ENCODE measurements around the gene WDR33.
"Not testable (repeated sequence)": the region's sequence is repeated elsewhere in the genome, so short reads cannot be mapped to it uniquely, and the experiment has no call there.

WDR33 gene

GRCh38 chr2:127805491-127805890 lies 5.5 kb downstream of the WDR33 start:
- no peaks in the 10 kb centered on the region for H3K9me3 ChIP-seq (ENCODE audit: severe bottlenecking)
- H3K36me3 ChIP-seq, result peaks cover 15% of the 10 kb centered on the region
- no peak overlapping the region for H3K27ac ChIP-seq
- TF ChIP-seq, protein P1, sequence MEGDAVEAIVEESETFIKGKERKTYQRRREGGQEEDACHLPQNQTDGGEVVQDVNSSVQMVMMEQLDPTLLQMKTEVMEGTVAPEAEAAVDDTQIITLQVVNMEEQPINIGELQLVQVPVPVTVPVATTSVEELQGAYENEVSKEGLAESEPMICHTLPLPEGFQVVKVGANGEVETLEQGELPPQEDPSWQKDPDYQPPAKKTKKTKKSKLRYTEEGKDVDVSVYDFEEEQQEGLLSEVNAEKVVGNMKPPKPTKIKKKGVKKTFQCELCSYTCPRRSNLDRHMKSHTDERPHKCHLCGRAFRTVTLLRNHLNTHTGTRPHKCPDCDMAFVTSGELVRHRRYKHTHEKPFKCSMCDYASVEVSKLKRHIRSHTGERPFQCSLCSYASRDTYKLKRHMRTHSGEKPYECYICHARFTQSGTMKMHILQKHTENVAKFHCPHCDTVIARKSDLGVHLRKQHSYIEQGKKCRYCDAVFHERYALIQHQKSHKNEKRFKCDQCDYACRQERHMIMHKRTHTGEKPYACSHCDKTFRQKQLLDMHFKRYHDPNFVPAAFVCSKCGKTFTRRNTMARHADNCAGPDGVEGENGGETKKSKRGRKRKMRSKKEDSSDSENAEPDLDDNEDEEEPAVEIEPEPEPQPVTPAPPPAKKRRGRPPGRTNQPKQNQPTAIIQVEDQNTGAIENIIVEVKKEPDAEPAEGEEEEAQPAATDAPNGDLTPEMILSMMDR (IDR thresholded peaks at IDR 0.05; ENCODE audit: low read depth, low read length), result no peak
- no peak overlapping the region for H3K4me3 ChIP-seq (ENCODE audit: low read depth, low read length)
- H3K27me3 ChIP-seq (ENCODE audit: insufficient read depth, low read depth, severe bottlenecking), result no peaks in the 10 kb centered on the region
- DNase-seq, result no peak

DNA sequence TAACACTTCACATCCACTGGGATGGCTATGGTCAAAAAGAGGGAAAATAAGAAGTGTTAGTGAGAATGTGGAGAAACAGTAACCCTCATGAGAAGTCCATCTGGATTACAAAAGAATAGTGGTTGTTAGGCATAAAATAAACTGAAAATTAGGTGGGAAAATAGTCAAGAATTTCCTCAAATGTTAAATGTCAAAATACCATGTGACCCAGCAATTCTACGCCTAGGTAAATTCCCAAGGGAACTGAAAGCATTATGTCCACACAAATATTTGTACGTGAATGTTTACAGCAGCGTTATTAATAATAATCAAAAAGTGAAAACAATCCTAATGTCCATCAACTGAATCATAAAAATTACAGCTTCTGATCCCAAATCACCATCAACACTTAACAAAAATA lies 11.0 kb downstream of the WDR33 start:
- Histone ChIP-seq H3K9me3 (ENCODE audit: severe bottlenecking) (no peaks in the 10 kb centered on the region), H3K4me3 (ENCODE audit: low read depth, low read length) (no peak overlapping the region), H3K27me3 (ENCODE audit: insufficient read depth, low read depth, severe bottlenecking) (no peaks in the 10 kb centered on the region), H3K27ac (no peak overlapping the region), H3K36me3 (peaks cover 24% of the 10 kb centered on the region)
- no peak for DNase-seq
- TF ChIP-seq, protein P1 (IDR thresholded peaks at IDR 0.05; ENCODE audit: low read depth, low read length), result no peak

GRCh38 chr2:127796389-127796788 lies 14.6 kb downstream of the WDR33 start:
- Histone ChIP-seq H3K36me3 (peaks cover 28% of the 10 kb centered on the region), H3K27ac (no peak overlapping the region), H3K9me3 (ENCODE audit: severe bottlenecking) (no peaks in the 10 kb centered on the region), H3K27me3 (ENCODE audit: insufficient read depth, low read depth, severe bottlenecking) (no peaks in the 10 kb centered on the region), H3K4me3 (ENCODE audit: low read depth, low read length) (no peak overlapping the region)
- no peak for DNase-seq
- TF ChIP-seq, protein P1 (IDR thresholded peaks at IDR 0.05; ENCODE audit: low read depth, low read length), result no peak

GRCh38 chr2:127794901-127795300 lies 16.1 kb downstream of the WDR33 start:
- DNase-seq; H3K4me3 ChIP-seq (ENCODE audit: low read depth, low read length); H3K9me3 ChIP-seq (ENCODE audit: severe bottlenecking); H3K27me3 ChIP-seq (ENCODE audit: insufficient read depth, low read depth, severe bottlenecking); H3K27ac ChIP-seq: not testable (repeated sequence)
- peaks cover 30% of the 10 kb centered on the region for H3K36me3 ChIP-seq

DNA sequence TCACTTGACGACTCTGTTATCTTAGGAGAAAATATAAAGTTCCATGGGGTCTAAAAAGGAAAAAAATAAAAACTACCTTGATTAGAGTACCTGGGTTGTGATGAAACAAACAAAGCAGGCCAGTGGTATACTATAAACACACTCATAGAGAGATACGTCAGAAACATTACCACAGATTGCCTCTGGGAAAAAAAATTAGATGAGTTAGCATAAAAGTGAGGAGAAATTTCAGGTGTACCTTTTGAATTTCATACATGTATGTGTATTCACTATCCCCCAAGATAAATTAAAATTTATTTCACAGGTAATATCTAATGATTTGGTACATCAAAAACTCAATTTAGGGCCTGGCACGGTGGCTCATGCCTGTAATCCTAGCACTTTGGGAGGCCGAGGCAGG lies 18.2 kb downstream of the WDR33 start:
- Histone ChIP-seq H3K4me3 (ENCODE audit: low read depth, low read length) (no peak overlapping the region), H3K36me3 (peaks cover 28% of the 10 kb centered on the region)

DNA sequence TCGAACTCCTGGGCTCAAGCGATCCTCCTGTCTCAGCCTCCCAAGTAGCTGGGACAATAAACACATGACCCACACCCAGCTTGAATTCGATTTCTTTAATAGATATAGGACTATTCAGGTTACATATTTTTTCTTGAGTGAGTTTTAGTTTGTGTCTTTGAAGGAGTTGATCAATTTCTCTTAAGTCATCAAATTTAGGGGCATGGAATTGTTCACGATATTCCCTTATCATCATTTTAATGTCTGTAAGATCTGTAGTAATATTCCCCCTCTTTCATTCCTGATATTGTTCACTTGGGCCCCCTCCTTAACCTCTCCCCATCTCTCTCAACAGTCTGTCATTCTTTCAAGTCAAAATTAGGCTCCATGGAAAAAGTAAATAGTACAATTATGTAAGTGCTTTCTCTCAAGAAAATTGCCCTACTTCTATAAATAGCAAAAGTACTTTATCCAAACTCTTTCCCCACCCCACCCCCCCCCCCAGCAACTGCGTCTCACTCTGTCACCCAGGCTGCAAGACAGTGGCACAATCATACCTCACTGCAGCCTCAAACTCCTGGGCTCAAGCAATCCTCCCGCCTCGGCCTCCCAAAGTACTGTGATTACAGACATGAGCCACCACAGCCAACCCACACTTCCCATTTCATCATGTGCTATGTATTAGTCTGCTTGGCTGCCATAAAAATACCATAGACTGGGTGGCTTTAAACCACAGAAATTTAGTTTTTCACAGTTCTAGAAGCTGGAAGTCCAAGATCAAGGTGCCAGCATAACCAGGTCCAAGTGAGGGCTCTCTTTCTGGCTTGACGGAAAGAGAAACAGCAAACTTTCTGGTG lies 20.1 kb downstream of the WDR33 start:
- no peak overlapping the region for H3K27ac ChIP-seq
- H3K36me3 ChIP-seq, result peaks cover 27% of the 10 kb centered on the region
- DNase-seq, result no peak
- no peaks in the 10 kb centered on the region for H3K27me3 ChIP-seq (ENCODE audit: insufficient read depth, low read depth, severe bottlenecking)
- H3K9me3 ChIP-seq (ENCODE audit: severe bottlenecking), result no peaks in the 10 kb centered on the region
- TF ChIP-seq, protein P1 (IDR thresholded peaks at IDR 0.05; ENCODE audit: low read depth, low read length), result no peak
- no peak overlapping the region for H3K4me3 ChIP-seq (ENCODE audit: low read depth, low read length)

More for the DNA sequence above, 18.2 kb downstream of the WDR33 start:
- no peaks in the 10 kb centered on the region for H3K9me3 ChIP-seq (ENCODE audit: severe bottlenecking)
- no peaks in the 10 kb centered on the region for H3K27me3 ChIP-seq (ENCODE audit: insufficient read depth, low read depth, severe bottlenecking)
- H3K27ac ChIP-seq, result no peak overlapping the region
- DNase-seq, result no peak
- TF ChIP-seq, protein P1 (IDR thresholded peaks at IDR 0.05; ENCODE audit: low read depth, low read length), result no peak
